ENCODE measurements around the gene AGAP1. TPM values are rescaled to one million over a fixed set of nuclear protein-coding genes. Genes with fewer than 3 reads are reported as not detected.

AGAP1 gene
- total RNA-seq, 2 experiments from 2014 or later = not detected

DNA sequence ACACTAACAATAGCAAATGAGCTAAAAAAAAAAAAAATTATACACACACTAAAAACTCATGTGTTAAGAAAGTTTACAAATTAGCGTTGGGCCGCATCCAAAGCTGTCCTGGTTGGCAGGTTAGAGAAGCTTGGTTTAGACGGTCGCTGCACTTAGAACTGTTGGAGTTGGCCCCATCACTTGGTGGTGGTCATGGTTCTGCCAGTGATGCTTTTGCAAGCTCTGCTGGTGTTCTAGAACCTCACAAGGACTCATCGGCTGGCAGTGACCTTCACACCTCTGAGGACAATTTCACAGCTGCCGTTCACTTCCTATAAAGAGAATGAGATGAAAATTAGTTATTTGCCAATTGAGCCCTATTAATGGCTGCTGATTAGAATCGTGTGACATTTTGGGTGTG, 229.0 kb downstream of the AGAP1 start:
- Histone ChIP-seq H3K4me3 (ENCODE audit: low read depth, low read length, poor library complexity, severe bottlenecking) (no peak overlapping the region), H3K4me2 (ENCODE audit: low read length) (no peak overlapping the region), H3K9me3 (ENCODE audit: low read length) (no peaks in the 10 kb centered on the region), H3K9me2 (ENCODE audit: insufficient read depth, low read length) (no peaks in the 10 kb centered on the region), H2AFZ (ENCODE audit: low read length) (no peak overlapping the region), H3K36me3 (ENCODE audit: insufficient read depth, low read length) (no peaks in the 10 kb centered on the region), H3K27ac (ENCODE audit: low read depth, low read length, poor library complexity, severe bottlenecking) (no peak overlapping the region), H3K79me2 (ENCODE audit: insufficient read depth, low read depth, low read length) (no peaks in the 10 kb centered on the region), H3K4me1 (ENCODE audit: insufficient read depth, low read length, poor library complexity, severe bottlenecking) (no peaks in the 10 kb centered on the region), H4K20me1 (ENCODE audit: insufficient read depth, low read length) (no peaks in the 10 kb centered on the region)
- BruUV-seq (replicated peaks) = no TSS peak
- CTCF ChIA-PET (ENCODE audit: unreplicated experiment) = no interaction called here
- TF ChIP-seq, protein P1, sequence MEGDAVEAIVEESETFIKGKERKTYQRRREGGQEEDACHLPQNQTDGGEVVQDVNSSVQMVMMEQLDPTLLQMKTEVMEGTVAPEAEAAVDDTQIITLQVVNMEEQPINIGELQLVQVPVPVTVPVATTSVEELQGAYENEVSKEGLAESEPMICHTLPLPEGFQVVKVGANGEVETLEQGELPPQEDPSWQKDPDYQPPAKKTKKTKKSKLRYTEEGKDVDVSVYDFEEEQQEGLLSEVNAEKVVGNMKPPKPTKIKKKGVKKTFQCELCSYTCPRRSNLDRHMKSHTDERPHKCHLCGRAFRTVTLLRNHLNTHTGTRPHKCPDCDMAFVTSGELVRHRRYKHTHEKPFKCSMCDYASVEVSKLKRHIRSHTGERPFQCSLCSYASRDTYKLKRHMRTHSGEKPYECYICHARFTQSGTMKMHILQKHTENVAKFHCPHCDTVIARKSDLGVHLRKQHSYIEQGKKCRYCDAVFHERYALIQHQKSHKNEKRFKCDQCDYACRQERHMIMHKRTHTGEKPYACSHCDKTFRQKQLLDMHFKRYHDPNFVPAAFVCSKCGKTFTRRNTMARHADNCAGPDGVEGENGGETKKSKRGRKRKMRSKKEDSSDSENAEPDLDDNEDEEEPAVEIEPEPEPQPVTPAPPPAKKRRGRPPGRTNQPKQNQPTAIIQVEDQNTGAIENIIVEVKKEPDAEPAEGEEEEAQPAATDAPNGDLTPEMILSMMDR (conservative IDR thresholded peaks at IDR 0.05; ENCODE audit: low read length) = no peak
- no peak for TF ChIP-seq EZH2phosphoT487 (IDR thresholded peaks at IDR 0.05; ENCODE audit: borderline replicate concordance, low read depth, low read length)
- intact Hi-C loops (cut with micrococcal nuclease; ENCODE audit: unreplicated experiment) = no loop called here
- DNase-seq (ENCODE audit: low spot score) = no peak
- POLR2A ChIA-PET = interaction anchor here (0.6 kb wide), 2 partner anchors 1548 to 1611 kb away, joined by 3 read pairs; no protein-coding TSS in a partner anchor

DNA sequence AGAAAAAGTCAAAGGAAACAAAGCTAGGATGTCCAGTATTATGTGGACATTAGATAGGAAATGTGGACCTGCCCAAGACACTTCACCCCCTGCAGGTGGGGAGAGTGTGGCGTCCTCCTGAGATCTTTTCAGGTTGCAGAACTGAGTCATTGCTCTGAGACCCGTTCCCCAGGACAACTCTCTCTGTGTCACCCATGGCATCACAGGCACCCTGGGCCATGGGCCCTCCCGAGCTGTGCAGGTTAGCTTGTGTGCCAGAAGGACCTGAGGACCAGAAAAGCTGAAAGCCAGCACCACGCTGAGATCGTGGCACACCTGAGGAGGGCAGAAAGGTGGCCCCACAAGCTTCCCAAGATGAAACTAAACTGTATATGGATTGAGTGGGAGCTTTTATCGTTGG, 229.5 kb downstream of the AGAP1 start:
- Histone ChIP-seq H3K4me2 (ENCODE audit: low read length) (no peak overlapping the region), H3K9me2 (ENCODE audit: insufficient read depth, low read length) (no peaks in the 10 kb centered on the region), H3K27ac (ENCODE audit: low read depth, low read length, poor library complexity, severe bottlenecking) (no peak overlapping the region), H3K4me3 (ENCODE audit: low read depth, low read length, poor library complexity, severe bottlenecking) (no peak overlapping the region), H3K9me3 (ENCODE audit: low read length) (no peaks in the 10 kb centered on the region), H3K79me2 (ENCODE audit: insufficient read depth, low read depth, low read length) (no peaks in the 10 kb centered on the region), H3K4me1 (ENCODE audit: insufficient read depth, low read length, poor library complexity, severe bottlenecking) (no peaks in the 10 kb centered on the region), H4K20me1 (ENCODE audit: insufficient read depth, low read length) (no peaks in the 10 kb centered on the region), H2AFZ (ENCODE audit: low read length) (no peak overlapping the region), H3K36me3 (ENCODE audit: insufficient read depth, low read length) (no peaks in the 10 kb centered on the region)
- no peak for DNase-seq (ENCODE audit: low spot score)
- TF ChIP-seq EZH2phosphoT487 (IDR thresholded peaks at IDR 0.05; ENCODE audit: borderline replicate concordance, low read depth, low read length) = no peak
- TF ChIP-seq, protein P1 (conservative IDR thresholded peaks at IDR 0.05; ENCODE audit: low read length) = no peak
- POLR2A ChIA-PET = interaction anchor here (0.6 to 0.7 kb wide), 2 partner anchors 27 to 1548 kb away, joined by 3 read pairs; no protein-coding TSS in a partner anchor
- BruUV-seq (replicated peaks) = no TSS peak
- intact Hi-C loops (cut with micrococcal nuclease; ENCODE audit: unreplicated experiment) = no loop called here
- CTCF ChIA-PET (ENCODE audit: unreplicated experiment) = no interaction called here

DNA sequence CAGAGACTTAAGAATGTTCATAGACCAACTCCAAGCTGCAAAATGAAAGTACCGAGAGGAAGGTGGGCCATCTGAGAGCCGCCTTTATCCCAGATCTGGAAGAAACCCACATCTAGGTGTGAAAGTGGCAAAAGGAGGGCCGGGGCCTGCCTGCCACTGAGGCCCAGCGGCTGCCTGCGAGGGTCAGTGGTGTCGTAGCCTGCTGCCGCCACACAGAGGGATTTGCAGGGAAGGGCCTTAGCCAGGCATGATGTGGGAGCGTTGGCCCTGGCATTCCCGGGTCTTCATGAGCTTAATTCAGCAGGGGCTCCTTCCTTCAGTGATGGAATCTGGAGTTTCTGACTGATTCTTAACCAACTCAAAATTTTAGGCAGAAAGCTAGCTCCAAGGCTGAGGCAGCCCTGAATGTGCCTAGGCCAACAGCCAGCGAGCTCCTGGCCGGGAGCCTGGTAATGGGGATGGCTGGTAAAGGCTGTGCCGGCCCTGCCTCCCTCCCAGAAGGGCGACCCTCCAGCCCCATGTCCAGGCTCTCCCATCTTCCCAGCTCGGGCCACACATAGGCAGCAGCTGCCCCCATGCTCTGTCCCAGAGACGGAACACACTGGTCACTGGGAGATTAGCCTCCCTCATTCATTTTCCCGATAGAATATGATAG, 230.1 kb downstream of the AGAP1 start:
- CTCF ChIA-PET (ENCODE audit: unreplicated experiment) = no interaction called here
- TF ChIP-seq, protein P1 (conservative IDR thresholded peaks at IDR 0.05; ENCODE audit: low read length) = no peak
- H4K20me1 ChIP-seq (ENCODE audit: insufficient read depth, low read length) = no peaks in the 10 kb centered on the region
- DNase-seq (ENCODE audit: low spot score) = no peak
- H3K79me2 ChIP-seq (ENCODE audit: insufficient read depth, low read depth, low read length) = no peaks in the 10 kb centered on the region
- H3K27ac ChIP-seq (ENCODE audit: low read depth, low read length, poor library complexity, severe bottlenecking) = no peak overlapping the region
- BruUV-seq (replicated peaks) = no TSS peak
- no peaks in the 10 kb centered on the region for H3K9me2 ChIP-seq (ENCODE audit: insufficient read depth, low read length)
- no peak overlapping the region for H2AFZ ChIP-seq (ENCODE audit: low read length)
- no peaks in the 10 kb centered on the region for H3K36me3 ChIP-seq (ENCODE audit: insufficient read depth, low read length)
- no peak overlapping the region for H3K4me3 ChIP-seq (ENCODE audit: low read depth, low read length, poor library complexity, severe bottlenecking)
- H3K4me2 ChIP-seq (ENCODE audit: low read length) = no peak overlapping the region
- intact Hi-C loops (cut with micrococcal nuclease; ENCODE audit: unreplicated experiment) = no loop called here
- POLR2A ChIA-PET = interaction anchor here (0.6 to 0.7 kb wide), 2 partner anchors 27 to 1547 kb away, joined by 3 read pairs; no protein-coding TSS in a partner anchor
- H3K4me1 ChIP-seq (ENCODE audit: insufficient read depth, low read length, poor library complexity, severe bottlenecking) = no peaks in the 10 kb centered on the region
- no peaks in the 10 kb centered on the region for H3K9me3 ChIP-seq (ENCODE audit: low read length)

All from OCI-LY7 (cell line).